HCT116 (cell line): ENCODE measurements around the gene YOD1. TPM values are rescaled to one million over a fixed set of nuclear protein-coding genes. Genes with fewer than 3 reads are reported as not detected.

ENCODE experiments used
- ATAC-seq: fragments of 200-7000 bp; cut with Tn5 transposase; 2 replicates; pipeline ENCODE4 v1.9.1; 2020; ENCODE audit warnings: mild to moderate bottlenecking, moderate library complexity
- BruUV-seq: library from RNA; stranded (reverse); fragments of 400-500 nt; replicated peaks from 2 replicates; lab custom pipeline; 2021; lab: Mats Ljungman, UMichigan
- CTCF ChIA-PET: fragments of 300-600 bp; sonication (Branson Sonifier 250); formaldehyde crosslinking; loops from one replicate; lab custom pipeline; 2021; ENCODE audit warnings: antibody characterized with exemption; lab: Charles Lee
- POLR2A ChIA-PET: fragments of 300-600, 350-600 bp; sonication (Branson Sonifier 250); formaldehyde crosslinking; loops from one replicate; lab custom pipeline; 2021; ENCODE audit warnings: antibody characterized with exemption; lab: Charles Lee
- RAD21 ChIA-PET, 2 experiments: fragments of 300-600 bp; sonication (Branson Sonifier 250); formaldehyde crosslinking; loops; one replicate each; lab custom pipeline; 2023; ENCODE audit warnings: low total read pairs in 2 of 2; ENCODE audit not compliant: uncharacterized antibody in 2 of 2, unreplicated experiment in 2 of 2, low non-redundant PET in 1 of 2; lab: Charles Lee
- DNase-seq: peaks from one replicate; pipeline ENCODE4 v3.0.0-alpha.2; 2010; ENCODE audit warnings: low read depth, low spot score
- H2AFZ ChIP-seq: fragments of 200-600 bp; shearing (Covaris generic), sonication (generic); 2 replicates; pipeline ENCODE4 v1.6.1; 2017; ENCODE audit warnings: low read depth, mixed run types, mixed read lengths, antibody characterized with exemption, low read length; ENCODE audit not compliant: poor library complexity, severe bottlenecking
- H3K27ac ChIP-seq: 2 replicates; pipeline ENCODE4 v1.5.1; 2012; ENCODE audit warnings: low read depth, low read length
- H3K27me3 ChIP-seq: fragments of 200-600 bp; sonication (generic); 2 replicates; pipeline ENCODE4 v1.6.1; 2016; ENCODE audit warnings: mixed run types, low read length, mixed read lengths; ENCODE audit not compliant: insufficient read depth
- H3K36me3 ChIP-seq, 2 experiments: fragments of 200-500 bp in 1 of 2; fragments of 200-600 bp in 1 of 2; sonication (Bioruptor generic) in 1 of 2; sonication (generic) in 1 of 2; 2 replicates each; pipeline versions ENCODE4 v1.5.1 to v1.6.1; 2014 to 2016; ENCODE audit warnings: low read length in 2 of 2, inconsistent platforms in 1 of 2, mixed read lengths in 1 of 2, mixed run types in 1 of 2; ENCODE audit not compliant: insufficient read depth in 2 of 2, control insufficient read depth in 1 of 2
- H3K4me1 ChIP-seq, 2 experiments: fragments of 200-600 bp in 1 of 2; sonication (generic) in 1 of 2; 2 replicates each; pipeline versions ENCODE4 v1.5.1 to v1.6.1; 2012 to 2017; ENCODE audit warnings: low read length in 2 of 2, inconsistent platforms in 1 of 2, mild to moderate bottlenecking in 1 of 2, mixed read lengths in 1 of 2, mixed run types in 1 of 2, moderate library complexity in 1 of 2; ENCODE audit not compliant: insufficient read depth in 2 of 2, control insufficient read depth in 1 of 2
- H3K4me2 ChIP-seq: fragments of 200-600 bp; sonication (generic); 2 replicates; pipeline ENCODE4 v1.6.1; 2017; ENCODE audit warnings: mixed run types, low read length, mixed read lengths
- H3K4me3 ChIP-seq, 2 experiments: fragments of 200-600 bp in 1 of 2; sonication (generic) in 1 of 2; replicated peaks in 1 of 2; 2 replicates each; pipeline ENCODE4 v1.5.1; 2011 to 2016; ENCODE audit warnings: low read length in 2 of 2, control low read depth in 1 of 2, low read depth in 1 of 2, mild to moderate bottlenecking in 1 of 2, mixed read lengths in 1 of 2, mixed run types in 1 of 2
- H3K79me2 ChIP-seq: fragments of 200-600 bp; sonication (generic); 2 replicates; pipeline ENCODE4 v1.6.1; 2017; ENCODE audit warnings: mild to moderate bottlenecking, mixed run types, low read length, moderate library complexity, mixed read lengths; ENCODE audit not compliant: insufficient read depth
- H3K9ac ChIP-seq: fragments of 200-600 bp; sonication (generic); 2 replicates; pipeline ENCODE4 v1.6.1; 2016; ENCODE audit warnings: low read length, mixed read lengths
- H3K9me2 ChIP-seq: fragments of 200-600 bp; sonication (generic), shearing (Covaris generic); 2 replicates; pipeline ENCODE4 v1.6.1; 2017; ENCODE audit warnings: mixed run types, mild to moderate bottlenecking, moderate library complexity; ENCODE audit not compliant: insufficient read depth
- H3K9me3 ChIP-seq, 2 experiments: fragments of 200-500 bp in 1 of 2; fragments of 200-600 bp in 1 of 2; sonication (Bioruptor generic) in 1 of 2; sonication (generic) in 1 of 2; 2 replicates each; pipeline ENCODE4 v1.6.1; 2014 to 2017; ENCODE audit warnings: low read length in 2 of 2, mixed read lengths in 2 of 2, inconsistent platforms in 1 of 2, low read depth in 1 of 2, mild to moderate bottlenecking in 1 of 2, mixed run types in 1 of 2, moderate library complexity in 1 of 2; ENCODE audit not compliant: control insufficient read depth in 1 of 2, insufficient read depth in 1 of 2
- H4K20me1 ChIP-seq: fragments of 200-600 bp; sonication (generic), shearing (Covaris generic); 2 replicates; pipeline ENCODE4 v1.6.1; 2017; ENCODE audit warnings: mixed run types, mild to moderate bottlenecking, moderate library complexity; ENCODE audit not compliant: insufficient read depth
- CBX3 ChIP-seq: IDR thresholded peaks from 2 replicates; pipeline ENCODE4 v1.6.1; 2012; ENCODE audit warnings: low read depth
- CEBPB ChIP-seq: IDR thresholded peaks from 2 replicates; pipeline ENCODE4 v1.6.1; 2012; ENCODE audit warnings: low read depth
- CTCF ChIP-seq, 3 experiments: fragments of 200-600 bp in 1 of 3; sonication (generic) in 1 of 3; IDR thresholded peaks in 2 of 3; conservative IDR thresholded peaks in 1 of 3; 2 replicates each; pipeline ENCODE4 v1.5.1; 2012 to 2017; ENCODE audit warnings: low read depth in 2 of 3, low read length in 2 of 3, antibody characterized with exemption in 1 of 3, borderline replicate concordance in 1 of 3, control low read depth in 1 of 3, mild to moderate bottlenecking in 1 of 3, mixed read lengths in 1 of 3, mixed run types in 1 of 3, moderate library complexity in 1 of 3; ENCODE audit not compliant: insufficient read depth in 1 of 3
- EGR1 ChIP-seq: IDR thresholded peaks from 2 replicates; pipeline ENCODE4 v1.6.1; 2012; ENCODE audit warnings: low read depth
- ELF1 ChIP-seq: IDR thresholded peaks from 2 replicates; pipeline ENCODE4 v1.6.1; 2012; ENCODE audit warnings: low read depth, borderline replicate concordance
- EZH2 ChIP-seq: fragments of 200-600 bp; sonication (generic); IDR thresholded peaks from 2 replicates; pipeline ENCODE4 v1.6.1; 2017; ENCODE audit warnings: antibody characterized with exemption, mixed run types
- EZH2phosphoT487 ChIP-seq: fragments of 200-600 bp; IDR thresholded peaks from 2 replicates; pipeline ENCODE4 v1.6.1; 2018; ENCODE audit warnings: antibody characterized with exemption, borderline replicate concordance
- FOSL1 ChIP-seq: IDR thresholded peaks from 2 replicates; pipeline ENCODE4 v1.6.1; 2012; ENCODE audit warnings: low read depth
- JUND ChIP-seq: IDR thresholded peaks from 2 replicates; pipeline ENCODE4 v1.6.1; 2012
- MAX ChIP-seq: IDR thresholded peaks from 2 replicates; pipeline ENCODE4 v1.6.1; 2012
- POLR2A ChIP-seq: IDR thresholded peaks from 2 replicates; pipeline ENCODE4 v1.7.0; 2011; ENCODE audit warnings: borderline replicate concordance; ENCODE audit not compliant: insufficient read depth, insufficient read length; ENCODE audit errors: extremely low read depth
- POLR2AphosphoS5 ChIP-seq: IDR thresholded peaks from 2 replicates; pipeline ENCODE4 v1.6.1; 2011; ENCODE audit warnings: mild to moderate bottlenecking, low read depth, low read length, moderate library complexity
- RAD21 ChIP-seq: IDR thresholded peaks from 2 replicates; pipeline ENCODE4 v1.6.1; 2012; ENCODE audit warnings: low read depth, mild to moderate bottlenecking
- REST ChIP-seq: IDR thresholded peaks from 2 replicates; pipeline ENCODE4 v1.6.1; 2012; ENCODE audit warnings: low read depth
- TCF7L2 ChIP-seq: IDR thresholded peaks from 2 replicates; pipeline ENCODE4 v1.7.0; 2011; ENCODE audit warnings: borderline replicate concordance, inconsistent platforms; ENCODE audit not compliant: insufficient read depth, insufficient read length; ENCODE audit errors: extremely low read depth
- YY1 ChIP-seq: IDR thresholded peaks from 2 replicates; pipeline ENCODE4 v1.6.1; 2011; ENCODE audit warnings: low read length, low read depth, moderate library complexity, mild to moderate bottlenecking; ENCODE audit not compliant: insufficient replicate concordance; ENCODE audit errors: extremely low read depth
- ZBTB33 ChIP-seq: IDR thresholded peaks from 2 replicates; pipeline ENCODE4 v1.6.1; 2011; ENCODE audit warnings: mild to moderate bottlenecking, low read length, moderate library complexity; ENCODE audit not compliant: insufficient replicate concordance; ENCODE audit errors: extremely low read depth
- ZFX ChIP-seq: fragments of 450-650 bp; IDR thresholded peaks from 2 replicates; pipeline ENCODE4 v1.6.1; 2017
- ZNF274 ChIP-seq: fragments of 200-500 bp; sonication (Bioruptor generic); IDR thresholded peaks from 2 replicates; pipeline ENCODE4 v1.6.1; 2014; ENCODE audit warnings: mild to moderate bottlenecking, low read depth, low read length, inconsistent platforms
- intact Hi-C: fragments of 100-400 bp; cut with micrococcal nuclease; formaldehyde crosslinking; loops from 2 replicates; pipeline ENCODE4 v1.10.0; 2022
- total RNA-seq: library from RNA; stranded (reverse); gene quantifications from one replicate; pipeline ENCODE4 v1.2.1, GENCODE V29; 2021; ENCODE audit not compliant: unreplicated experiment
- TF ChIP-seq, protein P1 (sequence below): IDR thresholded peaks from 2 replicates; pipeline ENCODE4 v1.6.1; 2012

Gene YOD1
- total RNA-seq, 1 experiment from 2014 or later, result 13.6 TPM

DNA sequence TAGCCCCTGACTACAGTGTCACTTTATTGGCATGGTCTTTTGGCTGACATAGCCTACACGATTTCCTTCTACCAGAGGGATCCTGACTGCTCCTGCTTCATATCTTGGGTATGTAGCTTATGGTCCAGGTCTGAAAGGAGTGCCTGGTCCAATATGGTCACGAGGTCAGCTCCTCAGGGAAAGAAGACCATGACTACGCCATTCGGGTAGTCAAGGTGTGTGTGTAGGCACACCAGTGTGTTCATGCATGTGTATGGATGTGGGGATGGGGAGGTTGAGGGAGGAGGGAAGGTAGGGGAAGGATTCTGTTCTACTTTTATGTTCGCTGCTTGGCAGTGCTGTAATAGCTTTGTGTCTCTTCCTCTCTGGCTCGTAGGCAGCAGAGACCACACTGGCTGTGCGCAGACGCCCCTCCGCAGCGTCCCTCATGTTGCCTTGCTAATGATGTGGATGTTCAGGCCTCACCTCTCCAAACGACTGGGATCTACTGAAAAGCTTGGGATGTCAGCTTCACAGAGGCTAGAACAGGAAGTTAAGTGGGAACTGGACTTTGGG, 27.6 kb upstream of the YOD1 start:
- ChIA-PET CTCF (no interaction called here), POLR2A (no interaction called here), RAD21 (no interaction called here)
- H2AFZ ChIP-seq, result no peak overlapping the region
- ATAC-seq (no peak), DNase-seq (no peak)
- 0 out of 2 replicates have a peak, but pooled peaks cover under 1% of the 10 kb centered on the region for H3K27me3 ChIP-seq
- H3K27ac ChIP-seq, result no peak overlapping the region
- intact Hi-C loops, result loop anchor here (1.0 to 5.0 kb wide), 3 partner anchors 96 to 351 kb away; no protein-coding TSS in a partner anchor
- BruUV-seq, result no TSS peak
- no peak overlapping the region for H3K4me2 ChIP-seq
- H3K79me2 ChIP-seq, result no peaks in the 10 kb centered on the region
- H3K9ac ChIP-seq, result no peak overlapping the region
- no peaks in the 10 kb centered on the region for H3K9me3 ChIP-seq
- no peaks in the 10 kb centered on the region for H3K4me1 ChIP-seq
- no peaks in the 10 kb centered on the region for H3K36me3 ChIP-seq
- TF ChIP-seq EGR1 (no peak), MAX (no peak), TCF7L2 (no peak), ZBTB33 (no peak), CTCF (IDR thresholded peaks at IDR 0.05 in 2 of 3, conservative IDR thresholded peaks at IDR 0.05 in 1 of 3; ENCODE audit: borderline replicate concordance in 1 of 3, insufficient read depth in 1 of 3, low read depth in 2 of 3, low read length in 2 of 3) (no peak), REST (no peak), ZNF274 (no peak), EZH2 (no peak), JUND (no peak), POLR2AphosphoS5 (no peak), RAD21 (no peak), YY1 (no peak), ZFX (no peak), CEBPB (no peak), FOSL1 (no peak), POLR2A (no peak), EZH2phosphoT487 (no peak), CBX3 (no peak), ELF1 (no peak)
- TF ChIP-seq, protein P1, sequence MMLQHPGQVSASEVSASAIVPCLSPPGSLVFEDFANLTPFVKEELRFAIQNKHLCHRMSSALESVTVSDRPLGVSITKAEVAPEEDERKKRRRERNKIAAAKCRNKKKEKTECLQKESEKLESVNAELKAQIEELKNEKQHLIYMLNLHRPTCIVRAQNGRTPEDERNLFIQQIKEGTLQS, result no peak
- no peaks in the 10 kb centered on the region for H3K9me2 ChIP-seq
- no peaks in the 10 kb centered on the region for H4K20me1 ChIP-seq
- H3K4me3 ChIP-seq, result no peak overlapping the region
